Osteoblast (primary cell): ENCODE data around the gene GOLGA8N. TPM values are rescaled to one million over a fixed set of nuclear protein-coding genes. Genes with fewer than 3 reads are reported as not detected.

Experiments used
- DNase-seq: peaks from one replicate; pipeline ENCODE4 v3.0.0; 2011; ENCODE audit warnings: low spot score, mixed read lengths; ENCODE audit not compliant: insufficient read length; ENCODE audit errors: missing footprints
- H2AFZ ChIP-seq: 2 replicates; pipeline ENCODE4 v1.6.0; 2011; ENCODE audit warnings: mild to moderate bottlenecking, low read length
- H3K27ac ChIP-seq: 2 replicates; pipeline ENCODE4 v1.5.1; 2011; ENCODE audit warnings: mild to moderate bottlenecking, low read depth, low read length, moderate library complexity
- H3K27me3 ChIP-seq: 2 replicates; pipeline ENCODE4 v1.6.0; 2012; ENCODE audit warnings: mild to moderate bottlenecking, control low read depth, inconsistent platforms, low read length, moderate library complexity; ENCODE audit not compliant: insufficient read depth
- H3K36me3 ChIP-seq: 2 replicates; pipeline ENCODE4 v1.5.1; 2011; ENCODE audit warnings: mild to moderate bottlenecking, low read length, control low read depth, moderate library complexity; ENCODE audit not compliant: insufficient read depth
- H3K4me1 ChIP-seq: 2 replicates; pipeline ENCODE4 v1.5.1; 2011; ENCODE audit warnings: mild to moderate bottlenecking, low read length, control low read depth, moderate library complexity; ENCODE audit not compliant: insufficient read depth
- H3K4me2 ChIP-seq: 2 replicates; pipeline ENCODE4 v1.6.0; 2011; ENCODE audit warnings: mild to moderate bottlenecking, low read length; ENCODE audit not compliant: insufficient read depth
- H3K4me3 ChIP-seq: fragments of 200-600 bp; sonication (generic); 3 replicates; pipeline ENCODE4 v1.5.1; 2012; ENCODE audit warnings: mild to moderate bottlenecking, low read length, inconsistent platforms; ENCODE audit not compliant: insufficient read depth
- H3K79me2 ChIP-seq: 2 replicates; pipeline ENCODE4 v1.6.0; 2012; ENCODE audit warnings: mild to moderate bottlenecking, low read length, control low read depth, inconsistent platforms; ENCODE audit not compliant: insufficient read depth
- H3K9me3 ChIP-seq: 2 replicates; pipeline ENCODE4 v1.5.1; 2011; ENCODE audit warnings: low read depth, low read length, control low read depth
- H4K20me1 ChIP-seq: 2 replicates; pipeline ENCODE4 v1.6.0; 2012; ENCODE audit warnings: mild to moderate bottlenecking, low read length, control low read depth; ENCODE audit not compliant: insufficient read depth
- CTCF ChIP-seq: IDR thresholded peaks from 2 replicates; pipeline ENCODE4 v1.5.1; 2011; ENCODE audit warnings: mild to moderate bottlenecking, low read depth, low read length, moderate library complexity; ENCODE audit errors: extremely low read depth
- small RNA-seq: library from RNA; depleted of rRNA; stranded (forward); fragments of <200 nt; gene quantifications from one replicate; pipeline ENCODE3, GENCODE V24; 2012
- total RNA-seq: library from RNA; depleted of rRNA; stranded (reverse); fragments of >200 nt; gene quantifications from 2 replicates; pipeline ENCODE4 v1.2.3, GENCODE V29; 2012

GOLGA8N gene
- total RNA-seq, 1 donor, result 4.7 TPM

DNA sequence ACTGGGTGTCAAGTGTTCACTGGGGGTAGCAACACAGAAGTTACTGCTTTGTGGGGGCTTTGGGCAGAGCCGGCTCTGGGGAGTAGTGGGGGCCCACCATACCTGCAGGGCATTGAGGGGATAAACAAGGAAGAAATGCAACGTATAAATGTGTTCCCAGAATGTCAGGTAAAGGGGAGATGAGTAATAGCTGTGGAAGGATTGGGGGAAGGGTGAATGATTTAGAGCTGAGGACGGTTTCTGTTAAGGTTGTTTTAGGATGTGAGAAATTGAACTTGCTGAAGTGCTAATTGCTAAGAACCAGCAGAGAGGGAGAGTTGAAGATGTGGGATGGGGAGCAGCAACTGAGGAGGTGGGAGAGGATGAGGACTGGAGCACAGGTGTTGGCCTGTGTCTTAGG, 58.9 kb downstream of the GOLGA8N start:
- DNase-seq, result no peak
- Histone ChIP-seq H3K27ac (peak overlapping the region; percentile 1), H2AFZ (no peak overlapping the region), H3K27me3 (no peaks in the 10 kb centered on the region), H4K20me1 (no peaks in the 10 kb centered on the region), H3K4me2 (no peak overlapping the region), H3K9me3 (no peaks in the 10 kb centered on the region), H3K4me1 (peaks cover 26% of the 10 kb centered on the region), H3K36me3 (no peaks in the 10 kb centered on the region), H3K4me3 (no peak overlapping the region), H3K79me2 (peaks cover 8% of the 10 kb centered on the region)
- no peak for TF ChIP-seq CTCF

GRCh38 chr15:32656091-32656490, 62.8 kb downstream of the GOLGA8N start:
- Histone ChIP-seq H3K4me1 (peaks cover 41% of the 10 kb centered on the region), H4K20me1 (no peaks in the 10 kb centered on the region)
- TF ChIP-seq CTCF, result no peak

GRCh38 chr15:32656496-32656895, 63.2 kb downstream of the GOLGA8N start:
- Histone ChIP-seq H3K4me3 (no peak overlapping the region), H3K4me2 (no peak overlapping the region), H2AFZ (peak overlapping the region; percentile 63), H3K9me3 (no peaks in the 10 kb centered on the region), H3K79me2 (peaks cover 6% of the 10 kb centered on the region), H3K27ac (peak overlapping the region; percentile 19), H3K36me3 (no peaks in the 10 kb centered on the region), H3K4me1 (peaks cover 38% of the 10 kb centered on the region), H4K20me1 (no peaks in the 10 kb centered on the region), H3K27me3 (no peaks in the 10 kb centered on the region)
- DNase-seq, result no peak
- no peak for TF ChIP-seq CTCF

More at GRCh38 chr15:32656091-32656490, 62.8 kb downstream of the GOLGA8N start:
- Histone ChIP-seq H2AFZ (peak overlapping the region; percentile 63), H3K4me2 (no peak overlapping the region), H3K79me2 (peaks cover 6% of the 10 kb centered on the region), H3K36me3 (no peaks in the 10 kb centered on the region), H3K4me3 (no peak overlapping the region), H3K27ac (peak overlapping the region; percentile 19), H3K9me3 (no peaks in the 10 kb centered on the region), H3K27me3 (no peaks in the 10 kb centered on the region)
- DNase-seq, result no peak

Small RNA genes within 50 kb of the gene (small RNA-seq; reads per million reads assigned to genes)
- not detected for gene RN7SL286P

Other genes starting within 250 kb of the GOLGA8N start
- gene GOLGA8K, start 190.2 kb upstream of the GOLGA8N start, total RNA-seq, result 0.29 and 0.36 TPM in 2 replicates
- gene GOLGA8O, start 137.8 kb upstream of the GOLGA8N start, total RNA-seq, result 0.88 and 1.1 TPM in 2 replicates
- 7.2 and 8.8 TPM in 2 replicates for gene ARHGAP11A, start 22.0 kb downstream of the GOLGA8N start, total RNA-seq
- 6.8 and 9.0 TPM in 2 replicates for gene SCG5, start 48.3 kb downstream of the GOLGA8N start, total RNA-seq
- 457 and 499 TPM in 2 replicates for gene GREM1, start 124.5 kb downstream of the GOLGA8N start, total RNA-seq